ENCODE data around the gene OSBPL5. TPM values are rescaled to one million over a fixed set of nuclear protein-coding genes. Genes with fewer than 3 reads are reported as not detected.

OSBPL5 gene
- total RNA-seq, 1 donor, result 49.7 TPM

DNA sequence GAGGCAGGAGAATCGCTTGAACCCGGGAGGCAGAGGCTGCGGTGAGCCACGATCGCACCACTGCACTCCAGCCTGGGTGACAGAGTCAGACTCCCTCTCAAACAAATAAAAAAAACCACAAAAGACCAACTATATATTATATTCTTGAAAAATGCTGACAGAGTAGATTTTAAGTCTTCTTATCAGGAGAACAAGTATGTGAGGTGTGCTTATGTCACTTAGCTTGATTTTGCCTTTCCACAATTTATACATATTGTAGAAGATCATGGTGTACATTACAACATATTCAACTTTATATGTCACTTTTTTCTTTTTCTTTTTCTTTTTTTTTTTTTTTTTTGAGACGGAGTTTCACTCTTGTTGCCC lies 83.7 kb downstream of the OSBPL5 start:
- no peak for DNase-seq (ENCODE audit: low read depth)
- TF ChIP-seq, protein P1, sequence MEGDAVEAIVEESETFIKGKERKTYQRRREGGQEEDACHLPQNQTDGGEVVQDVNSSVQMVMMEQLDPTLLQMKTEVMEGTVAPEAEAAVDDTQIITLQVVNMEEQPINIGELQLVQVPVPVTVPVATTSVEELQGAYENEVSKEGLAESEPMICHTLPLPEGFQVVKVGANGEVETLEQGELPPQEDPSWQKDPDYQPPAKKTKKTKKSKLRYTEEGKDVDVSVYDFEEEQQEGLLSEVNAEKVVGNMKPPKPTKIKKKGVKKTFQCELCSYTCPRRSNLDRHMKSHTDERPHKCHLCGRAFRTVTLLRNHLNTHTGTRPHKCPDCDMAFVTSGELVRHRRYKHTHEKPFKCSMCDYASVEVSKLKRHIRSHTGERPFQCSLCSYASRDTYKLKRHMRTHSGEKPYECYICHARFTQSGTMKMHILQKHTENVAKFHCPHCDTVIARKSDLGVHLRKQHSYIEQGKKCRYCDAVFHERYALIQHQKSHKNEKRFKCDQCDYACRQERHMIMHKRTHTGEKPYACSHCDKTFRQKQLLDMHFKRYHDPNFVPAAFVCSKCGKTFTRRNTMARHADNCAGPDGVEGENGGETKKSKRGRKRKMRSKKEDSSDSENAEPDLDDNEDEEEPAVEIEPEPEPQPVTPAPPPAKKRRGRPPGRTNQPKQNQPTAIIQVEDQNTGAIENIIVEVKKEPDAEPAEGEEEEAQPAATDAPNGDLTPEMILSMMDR (IDR thresholded peaks at IDR 0.05; ENCODE audit: insufficient read depth, low read depth, low read length), result no peak
- H3K4me3 ChIP-seq (ENCODE audit: low read depth, low read length), result no peak overlapping the region

DNA sequence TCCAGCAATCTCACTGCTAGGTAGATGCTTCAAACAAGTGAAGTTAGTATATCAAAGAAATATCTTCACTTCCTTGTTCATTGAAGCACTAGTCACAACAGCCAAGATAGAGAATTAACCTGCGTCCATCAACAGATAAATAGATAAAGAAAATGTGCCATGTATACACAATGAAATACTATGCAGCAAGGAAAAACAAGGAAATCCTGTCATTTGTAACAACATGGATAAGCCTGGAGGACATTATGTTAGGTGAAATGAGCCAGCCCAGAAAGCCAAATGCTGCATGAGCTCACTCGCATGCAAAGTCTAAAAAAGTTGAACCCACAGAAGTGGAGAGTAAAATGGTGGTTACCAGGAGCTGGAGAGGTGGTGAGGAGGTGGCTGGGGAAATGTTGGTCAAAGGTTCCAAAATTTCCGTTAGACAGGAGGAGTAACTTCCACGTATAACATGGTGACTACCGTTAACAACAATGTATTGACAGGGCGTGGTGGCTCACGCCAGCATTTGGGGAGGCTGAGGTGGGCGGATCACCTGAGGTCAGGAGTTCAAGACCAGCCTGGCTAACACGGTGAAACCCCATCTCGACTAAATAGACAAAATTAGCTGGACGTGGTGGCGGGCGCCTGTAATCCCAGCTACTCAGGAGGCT lies 84.3 kb downstream of the OSBPL5 start:
- DNase-seq (ENCODE audit: low read depth), result no peak
- TF ChIP-seq, protein P1 (IDR thresholded peaks at IDR 0.05; ENCODE audit: insufficient read depth, low read depth, low read length), result no peak
- H3K4me3 ChIP-seq (ENCODE audit: low read depth, low read length), result no peak overlapping the region

DNA sequence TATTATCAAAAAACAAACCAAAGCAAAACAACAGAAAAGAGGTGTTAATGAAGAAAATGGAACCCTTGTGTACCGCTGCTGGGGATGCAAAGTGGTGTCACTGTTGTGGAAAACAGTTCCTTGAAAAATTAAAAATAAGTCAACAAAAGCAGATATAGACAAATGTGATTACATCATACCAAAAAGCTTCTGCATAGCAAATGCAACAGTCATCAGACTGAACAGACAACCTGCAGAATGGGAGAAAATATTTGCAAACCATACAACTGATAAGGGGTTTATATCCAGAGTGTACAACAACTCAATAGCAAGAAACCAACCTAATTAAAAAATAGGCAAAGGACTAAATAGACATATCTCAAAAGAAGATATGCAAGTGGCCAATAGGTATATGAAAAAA lies 85.0 kb downstream of the OSBPL5 start:
- DNase-seq (ENCODE audit: low read depth), result no peak
- TF ChIP-seq, protein P1 (IDR thresholded peaks at IDR 0.05; ENCODE audit: insufficient read depth, low read depth, low read length), result no peak
- H3K4me3 ChIP-seq (ENCODE audit: low read depth, low read length), result no peak overlapping the region

DNA sequence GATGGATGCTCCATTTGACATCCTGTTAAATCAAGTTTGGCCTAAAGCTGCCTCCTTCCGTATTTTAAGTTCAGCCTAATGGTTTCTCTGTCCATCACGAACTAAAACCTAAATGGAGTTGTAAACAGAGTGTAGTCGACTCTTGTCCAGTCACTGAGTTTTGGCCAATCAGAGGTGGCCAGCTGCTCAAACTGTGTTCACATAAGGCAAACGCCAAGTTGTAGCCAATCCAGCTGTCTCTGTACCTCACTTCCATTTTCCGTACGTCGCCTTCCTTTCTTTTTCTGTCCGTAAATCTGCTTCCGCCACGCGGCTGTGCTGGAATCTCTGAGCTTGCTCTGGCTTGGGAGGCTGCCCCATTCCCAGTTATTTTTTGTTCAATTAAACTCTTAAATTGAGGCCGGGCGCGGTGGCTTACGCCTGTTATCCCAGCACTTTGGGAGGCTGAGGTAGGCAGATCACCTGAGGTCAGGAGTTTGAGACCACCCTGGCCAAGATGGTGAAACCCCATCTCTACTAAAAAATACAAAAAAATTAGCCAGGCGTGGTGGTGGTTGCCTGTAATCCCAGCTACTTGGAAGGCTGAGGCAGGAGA lies 87.2 kb downstream of the OSBPL5 start:
- TF ChIP-seq, protein P1 (IDR thresholded peaks at IDR 0.05; ENCODE audit: insufficient read depth, low read depth, low read length), result no peak
- no peak for DNase-seq (ENCODE audit: low read depth)

DNA sequence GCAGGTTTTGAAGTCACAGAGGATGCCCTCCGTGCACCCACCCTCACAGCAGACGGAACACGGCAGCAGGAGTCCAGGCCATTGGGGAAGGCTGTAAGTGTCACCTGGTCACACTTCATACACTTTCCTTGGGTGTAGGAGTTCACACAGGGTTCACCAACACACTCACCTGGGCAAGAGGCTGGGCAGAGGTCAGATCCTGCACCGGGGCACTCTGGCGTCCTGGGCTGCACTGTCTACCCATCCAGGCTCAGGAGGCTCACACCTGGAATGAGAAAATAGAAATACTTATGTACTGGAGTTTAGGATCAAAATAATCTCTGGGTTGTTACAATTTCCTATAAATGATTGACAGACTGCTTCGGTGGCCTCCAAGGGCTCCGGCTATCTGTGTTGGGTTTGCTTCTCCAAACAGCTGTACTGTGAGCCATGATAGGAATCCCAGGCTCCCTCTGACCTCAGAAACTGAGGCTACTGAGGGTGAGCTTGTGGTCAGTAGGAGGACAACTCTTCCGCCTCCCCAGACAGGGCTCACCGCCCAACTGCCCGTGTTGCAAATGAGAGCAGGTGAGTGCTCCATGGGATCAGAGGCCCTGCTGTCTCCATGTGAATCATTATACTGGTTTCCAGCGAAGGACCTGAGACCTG lies 87.8 kb downstream of the OSBPL5 start:
- DNase-seq (ENCODE audit: low read depth), result no peak
- H3K4me3 ChIP-seq (ENCODE audit: low read depth, low read length), result no peak overlapping the region
- TF ChIP-seq, protein P1 (IDR thresholded peaks at IDR 0.05; ENCODE audit: insufficient read depth, low read depth, low read length), result no peak

More for the DNA sequence above, 87.2 kb downstream of the OSBPL5 start:
- no peak overlapping the region for H3K4me3 ChIP-seq (ENCODE audit: low read depth, low read length)

- no peak for DNase-seq (ENCODE audit: low read depth)
- TF ChIP-seq, protein P1 (IDR thresholded peaks at IDR 0.05; ENCODE audit: insufficient read depth, low read depth, low read length), result no peak
- H3K4me3 ChIP-seq (ENCODE audit: low read depth, low read length), result no peak overlapping the region
Observed at GRCh38 chr11:3074912-3075589, 90.1 kb downstream of the OSBPL5 start.

All from fibroblast of villous mesenchyme (primary cell).